Measurements from ENCODE around the gene LDLRAP1. TPM values are rescaled to one million over a fixed set of nuclear protein-coding genes. Genes with fewer than 3 reads are reported as not detected.

Gene LDLRAP1
- total and polyA plus RNA-seq, 2 donors (not counting 1 experiment from before 2014, with no cell fraction given), result 7.3 to 21.0 TPM

DNA sequence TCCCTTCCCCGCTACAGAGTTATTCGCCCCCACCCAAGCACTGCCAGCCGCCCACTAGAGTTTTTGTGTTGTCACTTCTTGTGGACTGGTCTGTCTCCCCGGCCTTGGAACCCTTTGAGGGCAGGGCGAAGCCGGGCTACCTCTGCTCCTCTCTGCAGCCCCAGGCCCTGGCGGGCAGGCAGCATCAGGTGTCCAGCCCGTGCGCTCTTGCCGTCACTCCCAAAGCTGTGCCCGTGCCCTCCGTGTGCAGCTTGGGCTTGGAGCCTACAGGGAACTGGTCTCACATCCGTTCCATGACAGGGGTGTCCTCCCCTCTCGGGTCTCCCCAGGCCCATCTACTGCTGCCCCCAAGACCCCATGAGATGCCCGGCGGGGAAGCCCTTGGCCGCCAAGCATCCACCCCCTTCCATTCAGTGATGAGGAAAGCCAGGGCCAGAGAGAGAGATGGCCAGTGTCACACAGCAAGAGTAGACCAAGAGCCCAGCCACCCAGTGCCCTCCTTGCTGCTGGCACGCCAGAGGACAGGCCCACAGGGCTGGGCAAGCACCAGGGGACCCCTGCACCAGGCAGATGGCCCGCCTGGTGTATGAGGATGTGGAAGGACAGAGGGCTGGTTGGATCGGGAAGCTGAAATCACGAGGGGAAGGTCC, 15.3 kb upstream of the LDLRAP1 start:
- no peak overlapping the region for H2AFZ ChIP-seq (ENCODE audit: low read length)
- H3K36me3 ChIP-seq (ENCODE audit: control insufficient read depth, insufficient read depth, low read length), result no peaks in the 10 kb centered on the region
- H3K79me2 ChIP-seq (ENCODE audit: control insufficient read depth, insufficient read depth, low read length), result no peaks in the 10 kb centered on the region
- no peaks in the 10 kb centered on the region for H4K20me1 ChIP-seq (ENCODE audit: control insufficient read depth, extremely low read depth, insufficient read depth, low read length)
- no peaks in the 10 kb centered on the region for H3K9me3 ChIP-seq (ENCODE audit: control insufficient read depth, insufficient read depth, low read depth, low read length)
- H3K27me3 ChIP-seq (ENCODE audit: control insufficient read depth, insufficient read depth, low read length), result peaks cover 2% of the 10 kb centered on the region
- H3K27ac ChIP-seq (ENCODE audit: insufficient read depth, low read length), result no peak overlapping the region
- H3K4me1 ChIP-seq (ENCODE audit: control insufficient read depth, extremely low read depth, insufficient read depth, low read length), result no peaks in the 10 kb centered on the region
- DNase-seq (ENCODE audit: low read depth in 2 of 2), result no peak
- no peak overlapping the region for H3K4me2 ChIP-seq (ENCODE audit: extremely low read depth, insufficient read depth, low read length)
- H3K9ac ChIP-seq (ENCODE audit: insufficient read depth, low read length), result no peak overlapping the region
- TF ChIP-seq CTCF (conservative IDR thresholded peaks at IDR 0.05 in 1 of 2, IDR thresholded peaks at IDR 0.05 in 1 of 2; ENCODE audit: low read depth in 1 of 2, low read length in 2 of 2) (no peak), EZH2 (IDR thresholded peaks at IDR 0.05; ENCODE audit: low read length, missing control alignments) (no peak)
- no peak overlapping the region for H3K4me3 ChIP-seq (replicated peaks in 1 of 4; ENCODE audit: control extremely low read depth in 1 of 4, insufficient read depth in 1 of 4, low read depth in 3 of 4, low read length in 4 of 4)

DNA sequence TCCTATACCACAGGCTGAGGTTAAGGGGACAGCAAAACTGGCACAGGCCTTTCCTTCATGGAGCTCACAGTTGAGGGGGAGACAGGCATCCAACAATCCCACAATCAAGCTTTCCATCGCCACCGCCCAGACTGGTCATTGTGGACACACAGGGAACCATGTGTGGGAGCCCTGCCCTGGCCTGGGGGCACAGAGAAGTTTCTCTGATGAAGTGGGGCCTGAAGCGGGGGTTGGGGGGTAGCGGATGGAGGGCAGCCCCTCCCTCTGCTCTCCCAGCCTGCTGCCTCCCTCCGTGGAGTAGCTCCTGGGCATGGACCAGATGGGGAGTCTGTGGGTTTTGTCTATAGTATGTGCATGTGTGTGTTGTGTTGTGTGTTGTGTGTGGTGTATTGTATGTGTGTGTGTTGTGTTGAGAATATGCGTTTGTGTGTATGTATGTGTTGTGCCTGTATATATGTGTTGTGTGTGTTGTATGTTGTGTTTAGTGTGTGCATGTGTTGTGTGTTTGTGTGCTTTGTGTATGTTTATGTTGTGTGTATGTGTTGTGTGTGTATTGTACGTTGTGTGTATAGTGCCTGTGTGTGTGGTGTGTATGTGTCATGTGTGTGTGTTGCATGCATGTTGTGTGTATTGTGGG, 14.4 kb upstream of the LDLRAP1 start:
- Histone ChIP-seq H3K9ac (ENCODE audit: insufficient read depth, low read length) (no peak overlapping the region), H3K4me2 (ENCODE audit: extremely low read depth, insufficient read depth, low read length) (no peak overlapping the region), H3K27me3 (ENCODE audit: control insufficient read depth, insufficient read depth, low read length) (peaks cover 2% of the 10 kb centered on the region), H3K36me3 (ENCODE audit: control insufficient read depth, insufficient read depth, low read length) (no peaks in the 10 kb centered on the region), H3K9me3 (ENCODE audit: control insufficient read depth, insufficient read depth, low read depth, low read length) (no peaks in the 10 kb centered on the region), H4K20me1 (ENCODE audit: control insufficient read depth, extremely low read depth, insufficient read depth, low read length) (no peaks in the 10 kb centered on the region), H3K27ac (ENCODE audit: insufficient read depth, low read length) (no peak overlapping the region), H3K4me3 (replicated peaks in 1 of 4; ENCODE audit: control extremely low read depth in 1 of 4, insufficient read depth in 1 of 4, low read depth in 3 of 4, low read length in 4 of 4) (no peak overlapping the region), H2AFZ (ENCODE audit: low read length) (no peak overlapping the region), H3K4me1 (ENCODE audit: control insufficient read depth, extremely low read depth, insufficient read depth, low read length) (no peaks in the 10 kb centered on the region), H3K79me2 (ENCODE audit: control insufficient read depth, insufficient read depth, low read length) (no peaks in the 10 kb centered on the region)
- no peak for TF ChIP-seq CTCF (conservative IDR thresholded peaks at IDR 0.05 in 1 of 2, IDR thresholded peaks at IDR 0.05 in 1 of 2; ENCODE audit: low read depth in 1 of 2, low read length in 2 of 2)
- TF ChIP-seq EZH2 (IDR thresholded peaks at IDR 0.05; ENCODE audit: low read length, missing control alignments), result no peak
- no peak for DNase-seq (ENCODE audit: low read depth in 2 of 2)

DNA sequence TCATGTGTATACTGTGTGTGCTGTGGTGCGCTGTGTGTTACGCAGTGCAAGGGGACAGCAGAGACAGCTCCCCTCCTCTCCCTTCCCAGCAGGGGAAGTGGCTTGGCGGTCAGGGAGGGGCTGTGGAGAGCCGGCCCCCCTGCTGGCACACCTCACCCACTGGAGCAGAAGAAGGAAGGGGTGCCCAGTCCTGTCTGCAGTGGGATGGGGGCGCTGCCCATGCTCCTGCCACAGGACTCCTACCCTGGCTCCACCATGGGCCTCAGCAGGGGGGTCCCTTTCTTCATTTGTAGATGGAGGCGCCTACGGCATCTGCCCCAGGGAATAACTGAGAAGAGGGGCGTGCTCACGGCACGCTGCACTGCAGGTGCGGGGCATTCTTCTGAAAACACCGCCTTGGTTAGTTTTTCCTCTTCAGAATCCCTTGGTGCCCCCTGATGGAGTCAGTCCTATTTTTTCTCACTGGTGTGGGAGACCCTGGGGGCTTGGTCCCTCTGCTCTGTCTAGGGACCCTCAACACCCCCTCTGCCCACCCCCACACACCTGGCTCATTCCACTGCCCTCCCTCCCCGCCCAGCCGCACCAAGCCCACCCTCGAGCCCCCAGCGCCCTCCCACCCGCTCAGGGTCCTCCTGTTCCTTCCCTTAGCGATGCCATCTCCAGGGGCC, 13.8 kb upstream of the LDLRAP1 start:
- Histone ChIP-seq H3K79me2 (ENCODE audit: control insufficient read depth, insufficient read depth, low read length) (no peaks in the 10 kb centered on the region), H3K9me3 (ENCODE audit: control insufficient read depth, insufficient read depth, low read depth, low read length) (no peaks in the 10 kb centered on the region), H3K27me3 (ENCODE audit: control insufficient read depth, insufficient read depth, low read length) (peaks cover under 1% of the 10 kb centered on the region), H3K36me3 (ENCODE audit: control insufficient read depth, insufficient read depth, low read length) (no peaks in the 10 kb centered on the region), H2AFZ (ENCODE audit: low read length) (no peak overlapping the region), H4K20me1 (ENCODE audit: control insufficient read depth, extremely low read depth, insufficient read depth, low read length) (no peaks in the 10 kb centered on the region), H3K4me3 (replicated peaks in 1 of 4; ENCODE audit: control extremely low read depth in 1 of 4, insufficient read depth in 1 of 4, low read depth in 3 of 4, low read length in 4 of 4) (no peak overlapping the region), H3K9ac (ENCODE audit: insufficient read depth, low read length) (no peak overlapping the region), H3K4me2 (ENCODE audit: extremely low read depth, insufficient read depth, low read length) (no peak overlapping the region), H3K4me1 (ENCODE audit: control insufficient read depth, extremely low read depth, insufficient read depth, low read length) (no peaks in the 10 kb centered on the region), H3K27ac (ENCODE audit: insufficient read depth, low read length) (no peak overlapping the region)
- TF ChIP-seq CTCF (conservative IDR thresholded peaks at IDR 0.05 in 1 of 2, IDR thresholded peaks at IDR 0.05 in 1 of 2; ENCODE audit: low read depth in 1 of 2, low read length in 2 of 2) (no peak), EZH2 (IDR thresholded peaks at IDR 0.05; ENCODE audit: low read length, missing control alignments) (no peak)
- DNase-seq (ENCODE audit: low read depth in 2 of 2), result no peak

Measured in fibroblast of lung (primary cell).